Measurements from ENCODE around the gene UBE2L5. TPM values are rescaled to one million over a fixed set of nuclear protein-coding genes. Genes with fewer than 3 reads are reported as not detected.

Gene UBE2L5
- total RNA-seq, 2 experiments from 2014 or later, result 0.22 to 1.8 TPM

DNA sequence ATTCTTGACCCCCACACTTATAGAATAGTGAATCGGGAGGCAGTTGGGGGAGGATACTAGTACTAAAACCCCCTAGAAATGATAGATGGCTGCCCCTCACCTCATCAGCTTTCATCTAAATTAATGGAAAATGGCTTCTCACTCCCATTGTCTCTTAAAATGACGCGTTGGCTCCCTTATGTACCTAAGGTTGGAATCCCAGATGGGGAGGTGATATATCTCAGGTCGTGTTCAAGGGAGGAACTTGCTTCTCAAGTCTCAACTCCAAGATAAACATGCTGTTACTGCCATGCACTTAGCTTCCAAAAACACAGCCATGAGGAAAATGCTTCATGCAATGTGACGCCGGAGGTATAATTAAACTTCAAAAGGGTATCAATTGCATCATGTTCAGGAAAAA lies 18.8 kb upstream of the UBE2L5 start:
- H3K36me3 ChIP-seq (ENCODE audit: insufficient read depth, low read length), result no peaks in the 10 kb centered on the region
- no TSS peak for BruUV-seq (replicated peaks)
- no peaks in the 10 kb centered on the region for H3K9me2 ChIP-seq (ENCODE audit: insufficient read depth, low read length)
- no peaks in the 10 kb centered on the region for H4K20me1 ChIP-seq (ENCODE audit: insufficient read depth, low read length)
- no peak overlapping the region for H2AFZ ChIP-seq (ENCODE audit: low read length)
- peaks cover 29% of the 10 kb centered on the region for H3K4me1 ChIP-seq (ENCODE audit: insufficient read depth, low read length, poor library complexity, severe bottlenecking)
- no peak overlapping the region for H3K4me3 ChIP-seq (ENCODE audit: low read depth, low read length, poor library complexity, severe bottlenecking)
- CTCF ChIA-PET (ENCODE audit: unreplicated experiment), result no interaction called here
- no peaks in the 10 kb centered on the region for H3K9me3 ChIP-seq (ENCODE audit: low read length)
- no peaks in the 10 kb centered on the region for H3K79me2 ChIP-seq (ENCODE audit: insufficient read depth, low read depth, low read length)
- TF ChIP-seq, protein P1, sequence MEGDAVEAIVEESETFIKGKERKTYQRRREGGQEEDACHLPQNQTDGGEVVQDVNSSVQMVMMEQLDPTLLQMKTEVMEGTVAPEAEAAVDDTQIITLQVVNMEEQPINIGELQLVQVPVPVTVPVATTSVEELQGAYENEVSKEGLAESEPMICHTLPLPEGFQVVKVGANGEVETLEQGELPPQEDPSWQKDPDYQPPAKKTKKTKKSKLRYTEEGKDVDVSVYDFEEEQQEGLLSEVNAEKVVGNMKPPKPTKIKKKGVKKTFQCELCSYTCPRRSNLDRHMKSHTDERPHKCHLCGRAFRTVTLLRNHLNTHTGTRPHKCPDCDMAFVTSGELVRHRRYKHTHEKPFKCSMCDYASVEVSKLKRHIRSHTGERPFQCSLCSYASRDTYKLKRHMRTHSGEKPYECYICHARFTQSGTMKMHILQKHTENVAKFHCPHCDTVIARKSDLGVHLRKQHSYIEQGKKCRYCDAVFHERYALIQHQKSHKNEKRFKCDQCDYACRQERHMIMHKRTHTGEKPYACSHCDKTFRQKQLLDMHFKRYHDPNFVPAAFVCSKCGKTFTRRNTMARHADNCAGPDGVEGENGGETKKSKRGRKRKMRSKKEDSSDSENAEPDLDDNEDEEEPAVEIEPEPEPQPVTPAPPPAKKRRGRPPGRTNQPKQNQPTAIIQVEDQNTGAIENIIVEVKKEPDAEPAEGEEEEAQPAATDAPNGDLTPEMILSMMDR (conservative IDR thresholded peaks at IDR 0.05; ENCODE audit: low read length), result no peak
- no peak for TF ChIP-seq EZH2phosphoT487 (IDR thresholded peaks at IDR 0.05; ENCODE audit: borderline replicate concordance, low read depth, low read length)
- H3K27ac ChIP-seq (ENCODE audit: low read depth, low read length, poor library complexity, severe bottlenecking), result no peak overlapping the region
- POLR2A ChIA-PET, result no interaction called here
- DNase-seq (ENCODE audit: low spot score), result no peak
- H3K4me2 ChIP-seq (ENCODE audit: low read length), result no peak overlapping the region
- intact Hi-C loops (cut with micrococcal nuclease; ENCODE audit: unreplicated experiment), result no loop called here

DNA sequence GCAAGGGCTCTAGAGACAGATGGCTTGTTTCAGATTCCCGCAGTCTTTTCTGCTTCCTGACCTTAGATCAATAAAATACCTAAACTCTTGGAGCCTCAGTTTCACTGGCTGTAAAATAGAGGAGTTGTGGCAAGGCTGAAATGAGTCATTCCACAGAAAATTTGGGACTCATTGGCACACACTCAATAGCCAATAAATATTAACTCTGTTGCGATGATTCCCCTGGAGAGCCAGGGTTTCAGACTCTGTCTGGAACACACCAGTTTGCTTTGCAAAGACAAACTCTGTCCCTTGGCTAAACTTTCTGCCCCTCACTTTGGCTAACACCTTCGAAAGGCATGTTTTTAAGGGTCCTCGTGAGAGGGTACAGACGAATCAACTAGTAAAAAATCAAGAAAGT lies 18.1 kb upstream of the UBE2L5 start:
- Histone ChIP-seq H3K4me1 (ENCODE audit: insufficient read depth, low read length, poor library complexity, severe bottlenecking) (peaks cover 37% of the 10 kb centered on the region), H3K9me3 (ENCODE audit: low read length) (no peaks in the 10 kb centered on the region), H3K4me2 (ENCODE audit: low read length) (no peak overlapping the region), H3K27ac (ENCODE audit: low read depth, low read length, poor library complexity, severe bottlenecking) (no peak overlapping the region), H3K9me2 (ENCODE audit: insufficient read depth, low read length) (no peaks in the 10 kb centered on the region), H3K4me3 (ENCODE audit: low read depth, low read length, poor library complexity, severe bottlenecking) (no peak overlapping the region), H3K79me2 (ENCODE audit: insufficient read depth, low read depth, low read length) (no peaks in the 10 kb centered on the region), H4K20me1 (ENCODE audit: insufficient read depth, low read length) (no peaks in the 10 kb centered on the region), H3K36me3 (ENCODE audit: insufficient read depth, low read length) (no peaks in the 10 kb centered on the region), H2AFZ (ENCODE audit: low read length) (no peak overlapping the region)
- TF ChIP-seq, protein P1 (conservative IDR thresholded peaks at IDR 0.05; ENCODE audit: low read length), result no peak
- TF ChIP-seq EZH2phosphoT487 (IDR thresholded peaks at IDR 0.05; ENCODE audit: borderline replicate concordance, low read depth, low read length), result no peak
- BruUV-seq (replicated peaks), result no TSS peak
- ChIA-PET CTCF (ENCODE audit: unreplicated experiment) (no interaction called here), POLR2A (interaction anchor here (1.7 to 3.2 kb wide), 2 partner anchors 13 to 20 kb away, joined by 4 to 15 read pairs; no protein-coding TSS in a partner anchor)
- intact Hi-C loops (cut with micrococcal nuclease; ENCODE audit: unreplicated experiment), result no loop called here
- DNase-seq (ENCODE audit: low spot score), result no peak

DNA sequence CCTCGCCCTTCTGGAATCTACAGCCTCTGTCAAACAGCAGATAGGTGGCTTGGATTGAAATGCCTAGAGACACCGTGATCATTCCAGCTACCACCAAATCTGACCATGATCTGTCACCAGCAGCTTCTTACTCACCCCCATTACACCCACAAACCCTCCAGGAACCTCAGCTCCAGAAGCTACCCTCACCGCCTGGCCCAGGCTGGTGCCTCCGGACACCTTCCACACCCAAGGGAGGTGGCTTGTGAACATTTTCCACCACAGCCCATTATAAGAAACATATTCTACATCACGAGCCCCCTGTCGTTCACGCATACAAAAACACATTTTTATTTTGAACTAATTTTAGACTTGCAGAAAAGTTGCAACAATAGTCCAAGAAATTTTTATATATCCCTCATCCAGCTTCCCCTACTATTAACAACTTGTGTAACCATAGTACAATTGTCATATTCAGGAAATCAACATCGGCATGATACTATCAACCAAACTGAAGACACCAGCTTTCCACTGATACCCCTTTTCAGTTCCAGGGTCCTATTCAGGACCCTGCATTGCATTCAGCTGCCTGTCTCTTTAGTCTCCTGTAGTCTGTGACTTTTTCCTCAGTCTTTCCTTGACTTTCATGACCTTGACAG lies 15.4 kb upstream of the UBE2L5 start:
- POLR2A ChIA-PET, result interaction anchor here (0.9 to 3.2 kb wide), 11 partner anchors 10 to 149 kb away, joined by 3 to 15 read pairs (median 3); partner anchors contain the start of gene UBE2L5
- peak; percentile 22 for DNase-seq (ENCODE audit: low spot score)

More for the DNA sequence above, 15.4 kb upstream of the UBE2L5 start:
- TF ChIP-seq, protein P1 (conservative IDR thresholded peaks at IDR 0.05; ENCODE audit: low read length), result peak; percentile 47; the same call in 1 of the 2 replicates
- no peak for TF ChIP-seq EZH2phosphoT487 (IDR thresholded peaks at IDR 0.05; ENCODE audit: borderline replicate concordance, low read depth, low read length)
- Histone ChIP-seq H3K9me3 (ENCODE audit: low read length) (no peaks in the 10 kb centered on the region), H3K9me2 (ENCODE audit: insufficient read depth, low read length) (no peaks in the 10 kb centered on the region), H3K27ac (ENCODE audit: low read depth, low read length, poor library complexity, severe bottlenecking) (no peak overlapping the region), H3K4me1 (ENCODE audit: insufficient read depth, low read length, poor library complexity, severe bottlenecking) (peaks cover 46% of the 10 kb centered on the region), H3K4me2 (ENCODE audit: low read length) (peak overlapping the region; percentile 36; the same call in 1 of the 2 replicates), H3K79me2 (ENCODE audit: insufficient read depth, low read depth, low read length) (no peaks in the 10 kb centered on the region), H3K36me3 (ENCODE audit: insufficient read depth, low read length) (no peaks in the 10 kb centered on the region), H2AFZ (ENCODE audit: low read length) (peak overlapping the region; percentile 23; the same call in 1 of the 2 replicates), H4K20me1 (ENCODE audit: insufficient read depth, low read length) (no peaks in the 10 kb centered on the region), H3K4me3 (ENCODE audit: low read depth, low read length, poor library complexity, severe bottlenecking) (no peak overlapping the region)
- CTCF ChIA-PET (ENCODE audit: unreplicated experiment), result interaction anchor here (0.8 to 2.0 kb wide), 2 partner anchors 11 to 39 kb away, joined by 3 to 5 read pairs; no protein-coding TSS in a partner anchor
- no TSS peak for BruUV-seq (replicated peaks)
- intact Hi-C loops (cut with micrococcal nuclease; ENCODE audit: unreplicated experiment), result no loop called here

All from OCI-LY7 (cell line).